HG02588 (cell line): Measurements from ENCODE around the gene AOPEP.

ENCODE experiments used
- ATAC-seq: cut with Tn5 transposase; IDR thresholded peaks from one replicate; pipeline ENCODE4 v1.9.1; 2021; ENCODE audit warnings: mild to moderate bottlenecking, moderate library complexity; ENCODE audit not compliant: unreplicated experiment

AOPEP gene

DNA sequence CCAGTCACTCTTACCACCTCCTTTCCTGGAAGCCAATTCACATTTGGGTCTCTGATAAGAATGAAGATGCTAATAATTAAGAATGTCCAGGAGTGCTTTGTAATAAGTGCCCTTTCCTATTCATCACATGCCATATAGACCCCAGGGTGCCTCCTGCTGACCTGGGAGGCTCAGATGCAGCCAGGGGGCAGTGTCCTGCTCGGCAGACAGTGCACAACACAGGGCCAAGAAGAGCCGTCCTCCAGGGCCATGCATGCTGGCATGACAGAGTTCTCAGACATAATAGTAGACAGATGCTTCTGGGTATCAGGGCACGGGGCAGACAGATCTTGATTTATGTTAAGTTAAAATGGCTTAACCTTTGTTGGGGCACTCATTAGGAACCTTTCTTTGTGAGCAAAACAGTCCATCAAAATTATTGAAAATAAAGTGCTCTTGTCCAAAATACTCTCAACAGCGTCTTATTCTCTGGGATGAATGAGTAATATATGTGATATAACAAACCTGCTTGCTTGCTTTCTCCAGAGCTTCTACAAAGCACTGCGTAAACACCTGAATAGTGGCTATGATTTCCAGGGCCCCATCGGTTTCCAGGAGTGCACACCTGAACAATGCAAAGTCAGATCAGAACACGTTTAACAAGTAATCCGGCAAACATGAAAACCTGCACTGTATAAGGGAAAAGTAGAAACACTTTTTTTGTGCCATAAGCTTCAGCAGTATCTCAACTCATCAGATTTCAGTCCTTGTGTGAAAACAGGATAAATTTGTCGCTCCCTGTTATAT is 398.3 kb downstream of the AOPEP start:
- ATAC-seq, result no peak

DNA sequence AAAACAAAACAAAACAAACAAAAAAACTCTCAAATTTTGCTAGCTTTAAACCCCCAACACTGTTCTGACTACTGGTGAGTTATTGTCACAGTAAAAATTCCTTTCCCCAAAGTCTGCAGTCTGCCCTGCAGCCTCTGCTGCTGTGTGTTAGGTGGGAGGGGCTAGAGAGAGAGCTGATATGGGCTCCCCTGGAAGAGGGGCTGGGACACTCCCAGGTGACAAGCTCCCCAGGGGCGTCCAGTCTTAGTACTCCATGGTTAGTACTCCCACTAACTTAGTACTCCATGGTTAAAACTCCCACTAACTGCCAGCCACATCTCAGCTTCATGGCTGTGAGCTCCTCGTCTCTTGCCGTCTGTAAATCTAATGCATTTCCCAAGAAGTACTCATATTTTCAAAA is 399.2 kb downstream of the AOPEP start:
- no peak for ATAC-seq

DNA sequence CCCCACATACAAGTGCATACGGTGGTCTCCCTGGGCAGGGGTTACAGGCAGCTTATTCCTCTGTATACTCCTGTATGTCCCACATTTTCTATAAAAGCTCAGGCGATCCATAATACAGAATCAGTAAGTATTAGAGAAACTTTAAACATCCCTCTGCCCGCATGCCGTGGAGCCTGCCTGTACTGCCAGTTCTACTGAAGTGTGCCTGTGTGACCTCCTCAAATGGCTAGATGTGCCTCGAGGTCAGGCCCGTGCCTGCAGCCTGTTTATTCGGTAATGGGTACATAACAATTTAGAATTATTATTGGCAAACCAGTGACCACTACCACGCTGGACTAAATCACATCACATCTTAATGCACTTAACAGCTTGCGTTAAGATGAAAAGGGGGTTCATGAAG is 400.2 kb downstream of the AOPEP start:
- no peak for ATAC-seq

DNA sequence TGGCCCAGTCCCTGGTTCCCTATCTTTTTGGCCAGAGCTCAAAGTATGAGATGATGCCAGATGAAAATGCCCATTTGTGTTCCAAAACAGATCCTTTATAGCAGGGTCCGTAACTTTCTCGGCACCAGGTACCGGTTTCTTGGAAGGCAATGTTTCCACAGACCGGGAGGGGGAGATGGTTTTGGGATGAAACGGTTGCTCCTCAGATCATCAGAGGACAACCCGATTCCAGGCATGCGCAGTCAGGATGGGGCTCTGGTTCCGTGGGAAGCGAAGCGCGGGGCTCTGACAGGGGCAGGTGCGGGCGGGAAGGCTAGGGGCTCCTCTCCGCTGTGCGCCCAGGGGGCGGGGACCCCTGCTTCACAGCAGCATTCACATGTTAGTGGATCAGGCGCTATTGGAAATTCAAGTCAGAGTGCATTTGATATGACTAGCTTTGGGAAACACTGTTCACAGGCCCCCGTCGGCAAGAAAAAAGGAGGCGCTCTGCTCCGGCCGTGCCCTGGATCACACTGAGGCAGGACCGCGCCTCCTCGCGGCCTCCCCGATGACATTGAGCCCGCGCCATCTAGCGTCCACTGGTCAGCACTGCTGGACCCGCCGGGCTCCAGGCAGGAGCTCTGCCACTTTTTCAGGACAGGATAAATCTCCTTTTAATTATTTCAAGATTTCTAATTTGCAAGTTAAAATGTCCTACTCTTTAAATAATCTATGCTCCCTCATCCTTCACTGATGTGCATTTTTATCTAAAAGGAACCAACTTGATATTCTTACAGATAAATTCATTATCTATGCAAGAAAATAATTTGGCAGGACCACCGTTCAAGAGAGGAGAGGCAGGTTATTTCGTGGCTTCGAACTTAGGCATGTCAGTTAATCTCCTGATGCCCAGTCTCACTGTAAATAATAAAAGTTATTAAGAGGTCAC is 401.0 kb downstream of the AOPEP start:
- no peak for ATAC-seq

DNA sequence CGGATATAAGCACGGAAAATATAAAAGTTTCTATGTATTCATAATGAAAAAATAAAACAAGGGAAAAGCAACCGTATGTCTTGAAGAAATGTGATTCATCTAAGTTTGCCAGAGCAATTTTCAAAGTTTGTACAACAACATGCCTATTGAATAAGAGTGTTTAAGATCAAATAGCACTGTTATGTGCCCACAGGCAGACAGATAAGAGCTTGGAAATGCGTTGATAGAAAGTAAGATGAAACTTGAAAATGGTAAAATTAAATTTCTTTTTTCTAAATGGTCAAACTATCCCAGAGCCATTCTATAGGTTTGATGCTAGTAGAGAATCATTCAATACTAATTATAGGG is 401.7 kb downstream of the AOPEP start:
- ATAC-seq, result no peak

DNA sequence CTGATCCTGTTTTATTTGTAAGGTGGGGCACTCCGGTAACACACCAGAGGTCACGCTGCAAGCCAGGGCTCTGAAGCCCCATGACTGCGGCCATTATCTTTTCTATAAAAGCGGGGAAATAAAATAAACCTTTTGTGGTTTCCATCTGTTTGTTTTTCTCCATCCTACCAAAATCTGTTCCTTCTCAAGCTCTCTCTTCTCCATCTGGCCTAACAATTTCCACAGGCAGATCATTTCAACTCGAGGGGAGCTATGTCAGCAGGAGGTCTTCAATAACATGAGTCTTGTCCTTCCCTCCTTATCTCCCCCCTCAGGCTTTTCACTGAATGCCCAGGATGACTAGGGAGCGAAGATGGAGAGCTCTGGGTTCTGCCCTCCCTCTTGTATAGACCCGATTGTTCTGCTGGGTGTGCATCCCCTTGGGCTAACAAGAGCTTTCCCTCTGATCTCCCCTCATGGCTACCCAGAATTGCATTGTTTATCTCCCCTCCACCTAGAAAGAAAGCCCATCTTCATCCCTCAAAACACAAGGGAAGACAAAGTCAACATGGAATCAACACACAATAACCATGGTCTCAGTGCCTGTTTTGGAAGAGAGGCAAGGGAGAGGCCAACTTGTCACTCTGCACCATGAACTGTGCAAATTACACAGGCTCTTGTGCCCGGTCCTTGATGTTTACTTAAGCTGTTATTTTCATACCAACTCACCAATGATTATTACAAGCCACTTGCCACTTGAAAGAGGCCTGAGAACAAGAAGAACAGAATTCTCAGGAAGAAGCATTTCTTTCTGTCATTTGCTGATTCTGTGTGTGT is 403.2 kb downstream of the AOPEP start:
- no peak for ATAC-seq

DNA sequence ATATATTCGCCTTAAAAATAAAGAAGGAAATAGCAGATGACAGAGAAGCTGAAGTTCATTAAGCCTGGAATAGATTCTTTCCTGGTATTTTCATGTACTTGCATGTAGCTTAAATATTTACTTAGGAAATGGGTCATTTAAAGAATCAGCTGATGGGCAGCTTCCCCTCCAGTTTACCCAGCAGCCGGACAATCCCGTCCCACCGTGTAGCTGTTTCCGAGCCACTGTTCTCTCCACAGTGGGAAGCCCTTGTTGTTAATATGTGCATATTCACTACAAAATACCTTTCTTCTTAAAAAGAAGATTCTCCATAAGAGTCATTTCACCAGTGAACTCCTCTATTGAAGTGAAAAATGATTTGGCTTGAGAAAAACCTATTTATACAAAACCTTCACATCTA is 404.0 kb downstream of the AOPEP start:
- ATAC-seq, result no peak

DNA sequence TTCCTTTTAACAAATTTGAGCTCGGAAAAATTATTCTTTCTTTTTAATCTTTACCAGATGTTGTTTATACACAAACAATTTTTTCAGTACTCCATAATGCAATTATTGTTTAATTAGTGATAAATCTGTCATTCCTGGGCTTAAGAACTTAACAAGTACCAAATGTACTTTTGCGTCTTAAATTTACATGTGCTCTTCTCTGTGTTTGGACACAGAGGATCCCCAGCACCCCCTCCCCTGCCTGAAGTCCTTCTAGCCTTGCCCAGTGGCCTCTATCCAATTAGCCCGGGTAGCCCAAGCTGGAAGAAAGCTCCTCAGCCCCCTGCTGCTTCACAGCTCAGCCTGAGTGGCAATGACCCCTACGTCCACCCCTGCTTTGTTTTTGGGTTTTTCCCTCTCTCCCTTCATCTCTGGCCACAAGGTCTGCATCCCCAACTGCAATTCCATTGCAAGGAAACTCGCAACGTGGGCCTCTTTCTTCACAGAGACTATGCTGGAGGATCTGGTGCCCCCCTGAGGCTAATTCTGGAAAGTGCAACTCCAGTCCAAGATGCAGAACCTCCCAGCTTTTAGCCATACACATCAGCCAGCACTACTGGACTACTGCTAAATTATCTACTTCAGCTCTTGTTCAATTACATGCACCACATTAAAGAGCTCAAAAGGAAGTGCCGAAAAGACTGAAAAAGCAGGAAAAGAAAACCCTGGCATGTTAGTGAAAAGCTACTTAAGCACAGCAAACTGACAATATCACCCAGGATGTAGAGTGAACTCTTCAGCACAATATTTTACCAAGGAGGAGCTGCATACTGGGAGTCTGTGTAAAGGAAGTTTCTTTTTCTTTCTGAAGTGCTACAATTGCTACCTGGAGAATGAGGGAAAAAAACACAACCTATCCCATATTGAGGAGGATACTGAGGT is 404.8 kb downstream of the AOPEP start:
- ATAC-seq, result no peak

DNA sequence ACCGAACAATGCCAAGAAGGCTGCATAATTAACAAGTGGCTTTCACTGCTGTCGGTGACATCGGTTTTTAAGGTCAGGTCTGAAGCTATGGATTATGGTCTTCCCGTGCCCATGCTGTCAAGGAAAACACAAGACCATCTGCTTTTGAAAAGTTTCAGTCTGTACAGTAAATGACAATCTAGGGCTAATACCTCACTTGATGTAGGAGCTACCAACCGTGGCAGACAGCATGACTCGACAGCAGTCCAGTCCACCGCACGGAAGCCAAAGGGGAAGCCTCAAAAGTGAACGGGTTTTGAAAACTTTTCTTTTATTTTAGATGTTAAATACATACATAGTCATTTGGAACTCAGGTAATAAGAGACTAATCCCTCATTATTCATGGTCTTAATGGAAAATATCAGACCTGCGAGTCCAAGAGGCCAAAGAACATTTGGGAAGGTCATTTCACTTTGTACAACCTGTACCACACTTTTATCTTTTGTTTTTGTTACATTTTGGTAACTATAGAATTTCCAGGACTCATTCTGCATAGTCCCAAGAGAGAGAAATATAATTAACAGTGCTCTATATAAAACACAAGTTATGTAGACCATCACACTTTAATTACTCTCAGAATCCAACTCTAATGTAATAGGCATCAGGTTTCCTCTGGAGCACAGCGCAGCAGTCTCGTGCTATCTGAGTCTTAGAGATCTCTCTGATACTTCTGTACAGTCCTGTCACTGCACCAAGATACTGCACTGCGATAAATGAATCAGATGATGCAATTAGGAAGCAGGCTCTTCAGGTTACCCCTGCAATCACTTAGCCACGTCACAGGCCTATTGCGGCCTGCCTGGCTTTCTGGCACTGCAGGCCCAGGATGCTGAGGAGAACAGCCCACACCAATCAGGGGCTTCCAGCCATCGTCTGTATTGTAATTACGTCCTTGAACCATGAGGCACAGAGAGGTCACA is 406.1 kb downstream of the AOPEP start:
- no peak for ATAC-seq

DNA sequence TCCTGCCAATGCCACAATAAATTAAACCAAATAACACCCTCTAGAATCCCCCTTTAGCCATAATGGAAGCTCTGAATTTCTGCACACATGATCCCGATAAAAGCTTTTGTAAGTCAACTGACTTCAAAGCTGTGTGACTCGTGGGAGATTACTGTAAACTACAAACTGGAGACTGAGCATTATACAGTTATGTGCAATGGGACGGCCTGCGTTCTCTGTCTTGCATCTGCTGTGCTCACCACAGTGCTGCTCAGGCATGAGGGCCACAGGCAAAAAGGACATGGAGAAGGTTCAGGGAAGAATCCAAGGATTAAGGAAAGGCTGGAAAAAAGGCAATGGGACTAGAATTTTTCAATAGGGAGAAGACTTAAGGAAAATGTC is 406.8 kb downstream of the AOPEP start:
- no peak for ATAC-seq

DNA sequence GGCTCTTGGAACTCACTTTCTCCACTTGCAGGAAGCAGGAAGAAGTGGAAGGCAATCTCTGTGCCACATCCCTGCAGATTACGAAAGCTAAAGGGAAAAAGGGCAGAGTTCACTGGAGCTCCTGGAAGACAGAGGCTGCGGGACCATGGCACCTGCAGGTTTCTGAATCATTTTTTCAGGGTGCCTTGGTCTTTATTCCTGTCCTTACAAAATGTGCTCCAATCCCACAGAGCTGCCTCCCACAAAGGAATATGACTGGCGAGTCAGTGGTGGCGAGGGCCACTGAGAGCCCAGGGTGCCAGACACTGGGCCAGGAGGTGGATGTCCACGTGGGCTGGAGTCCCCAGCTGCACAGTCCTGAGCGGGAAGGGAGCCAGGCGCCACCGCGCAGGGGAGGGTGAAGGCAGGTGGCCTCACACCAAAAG is 408.0 kb downstream of the AOPEP start:
- no peak for ATAC-seq

DNA sequence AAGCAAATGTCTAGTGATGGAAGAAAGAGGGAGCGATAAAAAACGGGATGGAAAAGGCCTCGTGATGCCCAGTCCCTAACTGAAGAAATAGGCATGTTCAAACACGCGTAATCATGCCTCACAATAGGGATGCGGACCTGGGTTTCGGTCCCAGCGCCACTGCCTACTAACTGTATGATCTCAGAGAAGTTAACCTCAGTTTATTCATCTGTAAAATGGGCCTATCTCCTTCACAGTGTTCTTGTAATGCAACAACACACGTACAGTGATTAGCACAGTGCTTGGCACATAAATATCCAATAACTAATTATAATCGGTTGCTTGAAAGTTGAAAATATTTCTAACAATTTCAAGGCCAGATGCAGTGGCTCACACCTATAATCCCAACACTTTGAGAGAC is 409.3 kb downstream of the AOPEP start:
- no peak for ATAC-seq
